Panc1 (cell line): ENCODE data around the gene PLAU. TPM values are rescaled to one million over a fixed set of nuclear protein-coding genes. Genes with fewer than 3 reads are reported as not detected.

Experiments
- ATAC-seq: fragments of 200-7000 bp; cut with Tn5 transposase; 2 replicates; pipeline ENCODE4 v1.9.1; 2020; ENCODE audit warnings: mild to moderate bottlenecking, moderate library complexity
- BruUV-seq: library from RNA; stranded (reverse); fragments of 400-500 nt; replicated peaks from 2 replicates; lab custom pipeline; 2021; lab: Mats Ljungman, UMichigan
- CTCF ChIA-PET: fragments of 300-600 bp; sonication (Branson Sonifier 250); formaldehyde crosslinking; loops from one replicate; lab custom pipeline; 2022; ENCODE audit warnings: antibody characterized with exemption; lab: Charles Lee
- POLR2A ChIA-PET: fragments of 300-600 bp; sonication (Branson Sonifier 250); formaldehyde crosslinking; loops from one replicate; lab custom pipeline; 2022; ENCODE audit warnings: antibody characterized with exemption; lab: Charles Lee
- DNase-seq: peaks from one replicate; pipeline ENCODE4 v3.0.0-alpha.2; 2010; ENCODE audit warnings: low read depth, low spot score
- H3K27ac ChIP-seq: 2 replicates; pipeline ENCODE4 v1.5.1; 2011; ENCODE audit warnings: mild to moderate bottlenecking, low read length, inconsistent platforms
- H3K27me3 ChIP-seq: fragments of 200-500 bp; sonication (Bioruptor generic); 2 replicates; pipeline ENCODE4 v1.6.0; 2014; ENCODE audit warnings: low read length, inconsistent platforms; ENCODE audit not compliant: control insufficient read depth, insufficient read depth
- H3K36me3 ChIP-seq: fragments of 200-500 bp; sonication (Bioruptor generic); 2 replicates; pipeline ENCODE4 v1.5.1; 2014; ENCODE audit warnings: inconsistent platforms, mild to moderate bottlenecking, low read length, moderate library complexity; ENCODE audit not compliant: control insufficient read depth, insufficient read depth
- H3K4me1 ChIP-seq: 2 replicates; pipeline ENCODE4 v1.5.1; 2011; ENCODE audit warnings: inconsistent platforms, mild to moderate bottlenecking, low read length, moderate library complexity; ENCODE audit not compliant: control insufficient read depth, insufficient read depth
- H3K4me3 ChIP-seq, 2 experiments: 2 replicates each; pipeline ENCODE4 v1.5.1; 2011 to 2012; ENCODE audit warnings: low read depth in 2 of 2, low read length in 2 of 2, mild to moderate bottlenecking in 2 of 2, inconsistent platforms in 1 of 2, moderate library complexity in 1 of 2
- H3K9me3 ChIP-seq: fragments of 200-500 bp; sonication (Bioruptor generic); 2 replicates; pipeline ENCODE4 v1.5.1; 2014; ENCODE audit warnings: low read depth, mild to moderate bottlenecking, inconsistent platforms, low read length, moderate library complexity; ENCODE audit not compliant: control insufficient read depth, insufficient read depth
- POLR2AphosphoS5 ChIP-seq: IDR thresholded peaks from 2 replicates; pipeline ENCODE4 v1.6.1; 2012; ENCODE audit warnings: mild to moderate bottlenecking, low read depth, low read length, moderate library complexity
- REST ChIP-seq, 2 experiments: IDR thresholded peaks; 2 replicates each; pipeline ENCODE4 v1.6.1; 2011 to 2012; ENCODE audit warnings: low read depth in 2 of 2, control low read depth in 1 of 2, low read length in 1 of 2, mild to moderate bottlenecking in 1 of 2, moderate library complexity in 1 of 2; ENCODE audit not compliant: insufficient read depth in 1 of 2
- SIN3A ChIP-seq: IDR thresholded peaks from 2 replicates; pipeline ENCODE4 v1.6.1; 2012; ENCODE audit warnings: low read depth, mild to moderate bottlenecking, low read length, moderate library complexity, borderline replicate concordance; ENCODE audit not compliant: insufficient read depth
- TCF7L2 ChIP-seq: IDR thresholded peaks from 2 replicates; pipeline ENCODE4 v1.6.1; 2011; ENCODE audit warnings: mild to moderate bottlenecking, low read depth, low read length, inconsistent platforms
- in situ Hi-C: cut with HindIII; loops from 2 replicates; pipeline ENCODE4 v1.10.0; 2016; ENCODE audit warnings: low sequenced_read_pairs, low pct_unique_long_range_greater_than_20kb
- intact Hi-C: fragments of 100-400 bp; cut with micrococcal nuclease; formaldehyde crosslinking; loops from one replicate; pipeline ENCODE4 v1.10.0; 2022; ENCODE audit not compliant: unreplicated experiment
- total RNA-seq: library from RNA; stranded (reverse); gene quantifications from one replicate; pipeline ENCODE4 v1.2.1, GENCODE V29; 2021; ENCODE audit not compliant: unreplicated experiment
- TF ChIP-seq, protein P1 (sequence below): fragments of 450-650 bp; IDR thresholded peaks from 2 replicates; pipeline ENCODE4 v1.5.1; 2017; ENCODE audit warnings: mild to moderate bottlenecking

Gene PLAU
- total RNA-seq, 1 experiment from 2014 or later: 305 TPM

DNA sequence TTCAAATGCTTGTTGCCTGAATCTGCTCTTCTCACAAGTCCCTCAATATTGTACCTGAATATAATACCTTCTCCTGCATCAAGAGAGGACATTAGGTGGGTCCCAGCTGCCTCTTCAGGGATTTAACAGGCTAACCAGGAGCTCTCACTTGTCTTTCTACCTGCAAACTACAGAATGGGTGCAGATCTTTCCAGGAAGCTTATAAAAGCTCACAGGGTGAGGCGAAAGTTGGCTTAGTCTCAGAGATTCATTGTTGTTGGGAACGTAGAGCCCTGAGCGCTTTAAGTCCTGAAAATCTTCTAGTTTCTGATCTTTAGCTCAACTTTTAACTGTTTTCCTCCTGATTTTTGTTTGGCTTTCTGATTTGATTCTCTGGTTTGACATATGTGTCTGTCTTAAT, 25.0 kb downstream of the PLAU start:
- ATAC-seq (no peak), DNase-seq (no peak)
- no peaks in the 10 kb centered on the region for H3K36me3 ChIP-seq
- no peak overlapping the region for H3K27ac ChIP-seq
- intact Hi-C loops (no loop called here), in situ Hi-C loops (no loop called here)
- ChIA-PET CTCF (interaction anchor here (2.5 kb wide), 1 partner anchor 49 kb away, joined by 7 read pairs; no protein-coding TSS in a partner anchor), POLR2A (interaction anchor here (1.1 kb wide), 1 partner anchor 16 kb away, joined by 3 read pairs; no protein-coding TSS in a partner anchor)
- peaks cover 8% of the 10 kb centered on the region for H3K4me1 ChIP-seq
- no peaks in the 10 kb centered on the region for H3K27me3 ChIP-seq
- no peaks in the 10 kb centered on the region for H3K9me3 ChIP-seq
- H3K4me3 ChIP-seq: no peak overlapping the region
- TF ChIP-seq SIN3A: no peak
- no peak for TF ChIP-seq REST (IDR thresholded peaks at IDR 0.05; ENCODE audit: insufficient read depth in 1 of 2, low read depth in 2 of 2, low read length in 1 of 2)
- no peak for TF ChIP-seq POLR2AphosphoS5
- TF ChIP-seq TCF7L2: no peak
- TF ChIP-seq, protein P1, sequence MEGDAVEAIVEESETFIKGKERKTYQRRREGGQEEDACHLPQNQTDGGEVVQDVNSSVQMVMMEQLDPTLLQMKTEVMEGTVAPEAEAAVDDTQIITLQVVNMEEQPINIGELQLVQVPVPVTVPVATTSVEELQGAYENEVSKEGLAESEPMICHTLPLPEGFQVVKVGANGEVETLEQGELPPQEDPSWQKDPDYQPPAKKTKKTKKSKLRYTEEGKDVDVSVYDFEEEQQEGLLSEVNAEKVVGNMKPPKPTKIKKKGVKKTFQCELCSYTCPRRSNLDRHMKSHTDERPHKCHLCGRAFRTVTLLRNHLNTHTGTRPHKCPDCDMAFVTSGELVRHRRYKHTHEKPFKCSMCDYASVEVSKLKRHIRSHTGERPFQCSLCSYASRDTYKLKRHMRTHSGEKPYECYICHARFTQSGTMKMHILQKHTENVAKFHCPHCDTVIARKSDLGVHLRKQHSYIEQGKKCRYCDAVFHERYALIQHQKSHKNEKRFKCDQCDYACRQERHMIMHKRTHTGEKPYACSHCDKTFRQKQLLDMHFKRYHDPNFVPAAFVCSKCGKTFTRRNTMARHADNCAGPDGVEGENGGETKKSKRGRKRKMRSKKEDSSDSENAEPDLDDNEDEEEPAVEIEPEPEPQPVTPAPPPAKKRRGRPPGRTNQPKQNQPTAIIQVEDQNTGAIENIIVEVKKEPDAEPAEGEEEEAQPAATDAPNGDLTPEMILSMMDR: no peak
- no TSS peak for BruUV-seq

- DNase-seq (no peak), ATAC-seq (no peak)
- ChIA-PET POLR2A (no interaction called here), CTCF (interaction anchor here (2.5 kb wide), 1 partner anchor 51 kb away, joined by 7 read pairs; no protein-coding TSS in a partner anchor)
- Histone ChIP-seq H3K4me1 (peaks cover 14% of the 10 kb centered on the region), H3K36me3 (no peaks in the 10 kb centered on the region), H3K9me3 (no peaks in the 10 kb centered on the region), H3K27me3 (no peaks in the 10 kb centered on the region), H3K27ac (peak overlapping the region; percentile 4; the same call in 1 of the 2 replicates), H3K4me3 (no peak overlapping the region)
- no TSS peak for BruUV-seq
- intact Hi-C loops (no loop called here), in situ Hi-C loops (no loop called here)
- TF ChIP-seq, protein P1: no peak
- TF ChIP-seq POLR2AphosphoS5 (no peak), REST (IDR thresholded peaks at IDR 0.05; ENCODE audit: insufficient read depth in 1 of 2, low read depth in 2 of 2, low read length in 1 of 2) (no peak), SIN3A (no peak), TCF7L2 (no peak)
Measured at GRCh38 chr10:73937333-73938043, 26.6 kb downstream of the PLAU start.
